Large intestine (tissue), 3 donors: ENCODE data around the gene HSDL2. TPM values are rescaled to one million over a fixed set of nuclear protein-coding genes. Genes with fewer than 3 reads are reported as not detected.

Experiments
- DNase-seq, 2 donors: peaks; one replicate each; pipeline versions ENCODE4 v3.0.0 to v3.0.0-alpha.2; 2013
- H3K27ac ChIP-seq: one replicate; pipeline ENCODE4 v1.5.1; 2013; ENCODE audit warnings: low read length
- H3K27me3 ChIP-seq: 2 replicates; pipeline ENCODE4 v1.6.1; 2013; ENCODE audit warnings: low read length; ENCODE audit not compliant: control insufficient read depth, insufficient read depth
- H3K36me3 ChIP-seq: 2 replicates; pipeline ENCODE4 v1.6.1; 2013; ENCODE audit warnings: low read length; ENCODE audit not compliant: control insufficient read depth, insufficient read depth
- H3K4me1 ChIP-seq: one replicate; pipeline ENCODE4 v1.6.1; 2013; ENCODE audit warnings: low read length; ENCODE audit not compliant: control insufficient read depth, insufficient read depth
- H3K4me3 ChIP-seq: one replicate; pipeline ENCODE4 v1.5.1; 2013; ENCODE audit warnings: low read length
- H3K9me3 ChIP-seq: one replicate; pipeline ENCODE4 v1.6.1; 2013; ENCODE audit warnings: mild to moderate bottlenecking, low read depth, low read length, moderate library complexity; ENCODE audit not compliant: control insufficient read depth
- WGBS: methylation state at CpG from one replicate; pipeline ENCODE4 v1.1.5; 2013; ENCODE audit warnings: low lambda C conversion rate; ENCODE audit not compliant: insufficient coverage; 5-methylcytosine and 5-hydroxymethylcytosine counted together
- polyA plus RNA-seq: library from polyadenylated mRNA; unstranded; fragments of 120-200 nt; gene quantifications from one replicate; pipeline ENCODE4 v1.2.1, GENCODE V29; 2013

Gene HSDL2
- polyA plus RNA-seq, 1 donor, result 49.3 TPM

- peaks cover 21% of the 10 kb centered on the region for H3K4me1 ChIP-seq
- H3K27me3 ChIP-seq, result no peaks in the 10 kb centered on the region
- DNase-seq, result no peak
- H3K36me3 ChIP-seq, result no peaks in the 10 kb centered on the region
- H3K4me3 ChIP-seq, result no peak overlapping the region
- H3K27ac ChIP-seq, result no peak overlapping the region
- no CpG with 5 or more reads among the region's 3 CpGs for WGBS
- no peaks in the 10 kb centered on the region for H3K9me3 ChIP-seq
Measured at GRCh38 chr9:112339886-112340285, 40.0 kb upstream of the HSDL2 start.

GRCh38 chr9:112341730-112342129 lies 38.2 kb upstream of the HSDL2 start:
- no peak for DNase-seq
- no peak overlapping the region for H3K4me3 ChIP-seq
- H3K4me1 ChIP-seq, result peaks cover 19% of the 10 kb centered on the region
- no peaks in the 10 kb centered on the region for H3K27me3 ChIP-seq
- H3K36me3 ChIP-seq, result no peaks in the 10 kb centered on the region
- no peak overlapping the region for H3K27ac ChIP-seq
- no peaks in the 10 kb centered on the region for H3K9me3 ChIP-seq

- Histone ChIP-seq H3K9me3 (no peaks in the 10 kb centered on the region), H3K27ac (peak overlapping the region; percentile 67), H3K4me3 (peak overlapping the region; percentile 45), H3K4me1 (peaks cover 4% of the 10 kb centered on the region), H3K27me3 (no peaks in the 10 kb centered on the region), H3K36me3 (no peaks in the 10 kb centered on the region)
- no CpG with 5 or more reads among the region's 19 CpGs for WGBS
- peak; percentile 93 to 95 for DNase-seq
Measured at GRCh38 chr9:112348257-112349007, 31.5 kb upstream of the HSDL2 start.

- Histone ChIP-seq H3K27ac (peak overlapping the region; percentile 67), H3K27me3 (no peaks in the 10 kb centered on the region), H3K9me3 (no peaks in the 10 kb centered on the region), H3K4me3 (peak overlapping the region; percentile 45), H3K36me3 (no peaks in the 10 kb centered on the region), H3K4me1 (peaks cover 4% of the 10 kb centered on the region)
- DNase-seq, result no peak
- WGBS, result 0% methylated on average over 1 of the region's 4 CpGs
Measured at GRCh38 chr9:112349008-112349333, 30.9 kb upstream of the HSDL2 start.

GRCh38 chr9:112351184-112351583 lies 28.7 kb upstream of the HSDL2 start:
- H3K27ac ChIP-seq, result no peak overlapping the region
- WGBS, result no CpG with 5 or more reads among the region's 3 CpGs
- no peak overlapping the region for H3K4me3 ChIP-seq
- DNase-seq, result no peak
- H3K9me3 ChIP-seq, result no peaks in the 10 kb centered on the region
- H3K4me1 ChIP-seq, result peaks cover 4% of the 10 kb centered on the region
- H3K36me3 ChIP-seq, result no peaks in the 10 kb centered on the region
- no peaks in the 10 kb centered on the region for H3K27me3 ChIP-seq

GRCh38 chr9:112352209-112352608 lies 27.7 kb upstream of the HSDL2 start:
- no peaks in the 10 kb centered on the region for H3K9me3 ChIP-seq
- WGBS, result 81% methylated on average over 2 of the region's 3 CpGs

GRCh38 chr9:112354081-112354743 lies 25.7 kb upstream of the HSDL2 start:
- DNase-seq, result no peak
- H3K27me3 ChIP-seq, result no peaks in the 10 kb centered on the region
- H3K9me3 ChIP-seq, result no peaks in the 10 kb centered on the region
- no CpG with 5 or more reads among the region's 1 CpG for WGBS
- no peak overlapping the region for H3K27ac ChIP-seq
- no peaks in the 10 kb centered on the region for H3K4me1 ChIP-seq
- no peak overlapping the region for H3K4me3 ChIP-seq
- no peaks in the 10 kb centered on the region for H3K36me3 ChIP-seq

More at GRCh38 chr9:112352209-112352608, 27.7 kb upstream of the HSDL2 start:
- Histone ChIP-seq H3K4me1 (peaks cover 4% of the 10 kb centered on the region), H3K27ac (no peak overlapping the region), H3K27me3 (no peaks in the 10 kb centered on the region), H3K4me3 (no peak overlapping the region), H3K36me3 (no peaks in the 10 kb centered on the region)
- no peak for DNase-seq

- Histone ChIP-seq H3K9me3 (no peaks in the 10 kb centered on the region), H3K4me3 (no peak overlapping the region), H3K27me3 (no peaks in the 10 kb centered on the region), H3K4me1 (no peaks in the 10 kb centered on the region), H3K36me3 (no peaks in the 10 kb centered on the region), H3K27ac (no peak overlapping the region)
- 88% methylated on average over 1 of the region's 8 CpGs for WGBS
- no peak for DNase-seq
Measured at GRCh38 chr9:112355427-112355897, 24.4 kb upstream of the HSDL2 start.

- 92% methylated on average over 2 of the region's 5 CpGs for WGBS
- Histone ChIP-seq H3K27ac (no peak overlapping the region), H3K4me1 (no peaks in the 10 kb centered on the region), H3K9me3 (no peaks in the 10 kb centered on the region), H3K36me3 (no peaks in the 10 kb centered on the region), H3K27me3 (no peaks in the 10 kb centered on the region), H3K4me3 (no peak overlapping the region)
- no peak for DNase-seq
Measured at GRCh38 chr9:112360047-112360804, 19.7 kb upstream of the HSDL2 start.

- 67% methylated on average over 1 of the region's 4 CpGs for WGBS
- Histone ChIP-seq H3K27ac (no peak overlapping the region), H3K4me1 (no peaks in the 10 kb centered on the region), H3K9me3 (no peaks in the 10 kb centered on the region), H3K4me3 (no peak overlapping the region), H3K36me3 (no peaks in the 10 kb centered on the region), H3K27me3 (no peaks in the 10 kb centered on the region)
- DNase-seq, result peak in 1 of 2 donors; percentile 40
Measured at GRCh38 chr9:112361601-112362000, 18.3 kb upstream of the HSDL2 start.
